Measurements from ENCODE around the gene AP1M1. TPM values are rescaled to one million over a fixed set of nuclear protein-coding genes. Genes with fewer than 3 reads are reported as not detected.

AP1M1 gene
- total RNA-seq, 1 experiment from 2014 or later = 27.7 TPM

DNA sequence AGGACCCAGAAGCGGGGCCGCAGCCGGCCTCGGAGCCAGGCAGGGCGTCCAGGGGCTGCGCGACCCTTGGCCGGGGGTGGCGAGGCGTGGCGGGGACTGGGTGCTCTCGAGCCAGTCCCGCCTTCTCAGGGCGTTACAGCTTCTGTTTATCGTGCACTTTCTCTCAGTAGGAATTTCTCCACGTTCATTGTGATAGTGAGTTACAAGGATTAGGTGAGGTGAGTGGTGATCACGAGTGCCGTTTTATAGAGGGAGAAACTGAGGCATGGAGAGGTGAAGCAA, 600 bp downstream of the AP1M1 start (continued):
- TF ChIP-seq, protein P1, sequence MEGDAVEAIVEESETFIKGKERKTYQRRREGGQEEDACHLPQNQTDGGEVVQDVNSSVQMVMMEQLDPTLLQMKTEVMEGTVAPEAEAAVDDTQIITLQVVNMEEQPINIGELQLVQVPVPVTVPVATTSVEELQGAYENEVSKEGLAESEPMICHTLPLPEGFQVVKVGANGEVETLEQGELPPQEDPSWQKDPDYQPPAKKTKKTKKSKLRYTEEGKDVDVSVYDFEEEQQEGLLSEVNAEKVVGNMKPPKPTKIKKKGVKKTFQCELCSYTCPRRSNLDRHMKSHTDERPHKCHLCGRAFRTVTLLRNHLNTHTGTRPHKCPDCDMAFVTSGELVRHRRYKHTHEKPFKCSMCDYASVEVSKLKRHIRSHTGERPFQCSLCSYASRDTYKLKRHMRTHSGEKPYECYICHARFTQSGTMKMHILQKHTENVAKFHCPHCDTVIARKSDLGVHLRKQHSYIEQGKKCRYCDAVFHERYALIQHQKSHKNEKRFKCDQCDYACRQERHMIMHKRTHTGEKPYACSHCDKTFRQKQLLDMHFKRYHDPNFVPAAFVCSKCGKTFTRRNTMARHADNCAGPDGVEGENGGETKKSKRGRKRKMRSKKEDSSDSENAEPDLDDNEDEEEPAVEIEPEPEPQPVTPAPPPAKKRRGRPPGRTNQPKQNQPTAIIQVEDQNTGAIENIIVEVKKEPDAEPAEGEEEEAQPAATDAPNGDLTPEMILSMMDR (IDR thresholded peaks at IDR 0.05) = no peak

DNA sequence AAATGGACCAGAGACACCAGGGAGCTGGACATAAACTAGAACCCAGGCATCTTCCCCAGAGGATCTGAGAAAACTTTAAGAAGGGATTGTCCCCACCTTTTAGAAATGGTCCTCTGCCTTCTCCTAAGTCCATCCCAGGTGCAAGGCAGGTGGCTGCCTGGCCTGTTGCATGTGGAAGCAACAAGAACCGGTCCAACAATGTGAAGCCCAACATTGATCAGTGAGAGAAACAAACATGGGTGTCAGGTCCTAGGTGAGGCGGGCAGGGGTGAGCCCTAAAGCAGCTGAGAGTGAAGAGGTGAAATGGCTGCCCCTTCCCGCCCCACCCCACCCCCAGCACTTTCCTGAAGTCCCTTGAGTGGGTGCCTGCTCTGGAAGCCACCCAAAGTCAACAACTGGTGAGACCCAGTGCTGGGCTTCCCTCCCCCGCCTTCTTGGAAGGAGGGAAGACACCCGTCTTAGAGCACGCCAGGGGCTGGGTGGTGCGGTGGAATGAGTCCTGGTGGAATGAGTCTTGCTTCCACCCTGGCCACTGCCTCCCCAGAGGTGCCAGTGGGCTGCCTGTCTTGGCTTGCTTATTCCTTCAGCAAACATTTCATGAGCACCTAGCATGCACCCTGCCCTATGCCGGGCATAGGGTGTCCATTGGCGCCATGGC, 1.7 kb downstream of the AP1M1 start:
- CTCF ChIA-PET = interaction anchor here (1.0 to 3.1 kb wide), 2 partner anchors 14 to 184 kb away, joined by 3 to 39 read pairs; partner anchors contain the start of gene FAM32A
- TF ChIP-seq, protein P2, sequence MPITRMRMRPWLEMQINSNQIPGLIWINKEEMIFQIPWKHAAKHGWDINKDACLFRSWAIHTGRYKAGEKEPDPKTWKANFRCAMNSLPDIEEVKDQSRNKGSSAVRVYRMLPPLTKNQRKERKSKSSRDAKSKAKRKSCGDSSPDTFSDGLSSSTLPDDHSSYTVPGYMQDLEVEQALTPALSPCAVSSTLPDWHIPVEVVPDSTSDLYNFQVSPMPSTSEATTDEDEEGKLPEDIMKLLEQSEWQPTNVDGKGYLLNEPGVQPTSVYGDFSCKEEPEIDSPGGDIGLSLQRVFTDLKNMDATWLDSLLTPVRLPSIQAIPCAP (CRISPR knock-in tag; IDR thresholded peaks at IDR 0.05) = no peak
- TF ChIP-seq, protein P3, sequence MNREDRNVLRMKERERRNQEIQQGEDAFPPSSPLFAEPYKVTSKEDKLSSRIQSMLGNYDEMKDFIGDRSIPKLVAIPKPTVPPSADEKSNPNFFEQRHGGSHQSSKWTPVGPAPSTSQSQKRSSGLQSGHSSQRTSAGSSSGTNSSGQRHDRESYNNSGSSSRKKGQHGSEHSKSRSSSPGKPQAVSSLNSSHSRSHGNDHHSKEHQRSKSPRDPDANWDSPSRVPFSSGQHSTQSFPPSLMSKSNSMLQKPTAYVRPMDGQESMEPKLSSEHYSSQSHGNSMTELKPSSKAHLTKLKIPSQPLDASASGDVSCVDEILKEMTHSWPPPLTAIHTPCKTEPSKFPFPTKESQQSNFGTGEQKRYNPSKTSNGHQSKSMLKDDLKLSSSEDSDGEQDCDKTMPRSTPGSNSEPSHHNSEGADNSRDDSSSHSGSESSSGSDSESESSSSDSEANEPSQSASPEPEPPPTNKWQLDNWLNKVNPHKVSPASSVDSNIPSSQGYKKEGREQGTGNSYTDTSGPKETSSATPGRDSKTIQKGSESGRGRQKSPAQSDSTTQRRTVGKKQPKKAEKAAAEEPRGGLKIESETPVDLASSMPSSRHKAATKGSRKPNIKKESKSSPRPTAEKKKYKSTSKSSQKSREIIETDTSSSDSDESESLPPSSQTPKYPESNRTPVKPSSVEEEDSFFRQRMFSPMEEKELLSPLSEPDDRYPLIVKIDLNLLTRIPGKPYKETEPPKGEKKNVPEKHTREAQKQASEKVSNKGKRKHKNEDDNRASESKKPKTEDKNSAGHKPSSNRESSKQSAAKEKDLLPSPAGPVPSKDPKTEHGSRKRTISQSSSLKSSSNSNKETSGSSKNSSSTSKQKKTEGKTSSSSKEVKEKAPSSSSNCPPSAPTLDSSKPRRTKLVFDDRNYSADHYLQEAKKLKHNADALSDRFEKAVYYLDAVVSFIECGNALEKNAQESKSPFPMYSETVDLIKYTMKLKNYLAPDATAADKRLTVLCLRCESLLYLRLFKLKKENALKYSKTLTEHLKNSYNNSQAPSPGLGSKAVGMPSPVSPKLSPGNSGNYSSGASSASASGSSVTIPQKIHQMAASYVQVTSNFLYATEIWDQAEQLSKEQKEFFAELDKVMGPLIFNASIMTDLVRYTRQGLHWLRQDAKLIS (CRISPR knock-in tag; IDR thresholded peaks at IDR 0.05; ENCODE audit: borderline replicate concordance) = no peak
- TF ChIP-seq, protein P4, sequence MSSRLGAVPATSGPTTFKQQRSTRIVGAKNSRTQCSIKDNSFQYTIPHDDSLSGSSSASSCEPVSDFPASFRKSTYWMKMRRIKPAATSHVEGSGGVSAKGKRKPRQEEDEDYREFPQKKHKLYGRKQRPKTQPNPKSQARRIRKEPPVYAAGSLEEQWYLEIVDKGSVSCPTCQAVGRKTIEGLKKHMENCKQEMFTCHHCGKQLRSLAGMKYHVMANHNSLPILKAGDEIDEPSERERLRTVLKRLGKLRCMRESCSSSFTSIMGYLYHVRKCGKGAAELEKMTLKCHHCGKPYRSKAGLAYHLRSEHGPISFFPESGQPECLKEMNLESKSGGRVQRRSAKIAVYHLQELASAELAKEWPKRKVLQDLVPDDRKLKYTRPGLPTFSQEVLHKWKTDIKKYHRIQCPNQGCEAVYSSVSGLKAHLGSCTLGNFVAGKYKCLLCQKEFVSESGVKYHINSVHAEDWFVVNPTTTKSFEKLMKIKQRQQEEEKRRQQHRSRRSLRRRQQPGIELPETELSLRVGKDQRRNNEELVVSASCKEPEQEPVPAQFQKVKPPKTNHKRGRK (CRISPR knock-in tag; IDR thresholded peaks at IDR 0.05; ENCODE audit: borderline replicate concordance) = no peak
- TF ChIP-seq ZNF317 (CRISPR knock-in tag; IDR thresholded peaks at IDR 0.05; ENCODE audit: borderline replicate concordance, low read depth) = no peak
- TF ChIP-seq, protein P5, sequence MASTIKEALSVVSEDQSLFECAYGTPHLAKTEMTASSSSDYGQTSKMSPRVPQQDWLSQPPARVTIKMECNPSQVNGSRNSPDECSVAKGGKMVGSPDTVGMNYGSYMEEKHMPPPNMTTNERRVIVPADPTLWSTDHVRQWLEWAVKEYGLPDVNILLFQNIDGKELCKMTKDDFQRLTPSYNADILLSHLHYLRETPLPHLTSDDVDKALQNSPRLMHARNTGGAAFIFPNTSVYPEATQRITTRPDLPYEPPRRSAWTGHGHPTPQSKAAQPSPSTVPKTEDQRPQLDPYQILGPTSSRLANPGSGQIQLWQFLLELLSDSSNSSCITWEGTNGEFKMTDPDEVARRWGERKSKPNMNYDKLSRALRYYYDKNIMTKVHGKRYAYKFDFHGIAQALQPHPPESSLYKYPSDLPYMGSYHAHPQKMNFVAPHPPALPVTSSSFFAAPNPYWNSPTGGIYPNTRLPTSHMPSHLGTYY (CRISPR knock-in tag; IDR thresholded peaks at IDR 0.05) = no peak
- no peak for TF ChIP-seq ZNF416 (CRISPR knock-in tag; IDR thresholded peaks at IDR 0.05)
- TF ChIP-seq, protein P6, sequence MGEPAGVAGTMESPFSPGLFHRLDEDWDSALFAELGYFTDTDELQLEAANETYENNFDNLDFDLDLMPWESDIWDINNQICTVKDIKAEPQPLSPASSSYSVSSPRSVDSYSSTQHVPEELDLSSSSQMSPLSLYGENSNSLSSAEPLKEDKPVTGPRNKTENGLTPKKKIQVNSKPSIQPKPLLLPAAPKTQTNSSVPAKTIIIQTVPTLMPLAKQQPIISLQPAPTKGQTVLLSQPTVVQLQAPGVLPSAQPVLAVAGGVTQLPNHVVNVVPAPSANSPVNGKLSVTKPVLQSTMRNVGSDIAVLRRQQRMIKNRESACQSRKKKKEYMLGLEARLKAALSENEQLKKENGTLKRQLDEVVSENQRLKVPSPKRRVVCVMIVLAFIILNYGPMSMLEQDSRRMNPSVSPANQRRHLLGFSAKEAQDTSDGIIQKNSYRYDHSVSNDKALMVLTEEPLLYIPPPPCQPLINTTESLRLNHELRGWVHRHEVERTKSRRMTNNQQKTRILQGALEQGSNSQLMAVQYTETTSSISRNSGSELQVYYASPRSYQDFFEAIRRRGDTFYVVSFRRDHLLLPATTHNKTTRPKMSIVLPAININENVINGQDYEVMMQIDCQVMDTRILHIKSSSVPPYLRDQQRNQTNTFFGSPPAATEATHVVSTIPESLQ (CRISPR knock-in tag; IDR thresholded peaks at IDR 0.05) = no peak
- TF ChIP-seq CREM (CRISPR knock-in tag; IDR thresholded peaks at IDR 0.05) = no peak
- H3K4me3 Mint-ChIP-seq = peak overlapping the region; percentile 72
- ATAC-seq (no peak), DNase-seq (ENCODE audit: low spot score) (no peak)
- no peaks in the 10 kb centered on the region for H3K27me3 Mint-ChIP-seq (ENCODE audit: low read depth)
- peaks cover 12% of the 10 kb centered on the region for H3K4me1 Mint-ChIP-seq
- H3K9me3 Mint-ChIP-seq = no peaks in the 10 kb centered on the region
- no peak overlapping the region for H3K27ac Mint-ChIP-seq
- no peaks in the 10 kb centered on the region for H3K36me3 Mint-ChIP-seq
- POLR2A ChIA-PET = no interaction called here
